Activated CD4-positive, alpha-beta T cell treated with anti-CD3 and anti-CD28 coated beads, Interleukin-2, amount 50 U/mL, for 1 hour (primary cell): ENCODE results near the gene ZNF680.
"Not testable (repeated sequence)": the region's sequence is repeated elsewhere in the genome, so short reads cannot be mapped to it uniquely, and the experiment has no call there.

Experiments
- DNase-seq: peaks from one replicate; pipeline ENCODE4 v3.0.0-alpha.2; 2020

Gene ZNF680

DNA sequence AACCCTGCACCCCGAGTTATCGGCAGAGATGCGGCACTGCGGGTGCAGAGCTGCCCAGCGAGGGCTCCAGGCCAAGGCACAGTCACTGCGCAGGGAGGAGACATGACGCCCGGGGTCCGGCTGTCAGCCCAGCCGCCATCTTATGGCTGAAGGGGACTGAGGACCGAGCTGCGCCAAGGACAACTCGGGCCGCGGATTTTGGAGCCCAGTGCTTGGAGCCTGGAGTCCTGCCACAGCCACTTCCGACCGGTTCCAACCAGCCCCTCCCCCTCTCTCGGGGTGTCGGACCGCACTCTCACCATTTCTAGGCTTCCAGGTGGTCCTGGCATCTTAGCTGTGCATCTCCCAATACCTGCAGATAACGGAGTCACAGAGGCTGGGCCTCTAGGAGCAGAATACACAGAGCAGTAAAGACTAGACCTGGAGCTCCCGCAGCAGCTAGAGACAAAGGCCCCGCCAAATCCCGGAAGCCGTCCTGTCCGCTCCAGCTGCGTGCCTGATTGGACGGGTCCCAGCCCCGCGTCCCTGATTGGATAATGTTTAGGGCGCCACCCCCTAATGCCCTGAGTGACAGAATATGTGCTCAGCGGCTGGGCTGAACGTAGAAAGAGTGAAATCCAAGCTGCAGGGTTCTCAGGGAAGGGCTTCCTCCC is at the start of gene ZNF680:
ZNF680 (minus strand) TSS at position 446 of the 653 bp plus-strand sequence; CDS start at position 329, 117 bp downstream.
- DNase-seq: peak; percentile 85

DNA sequence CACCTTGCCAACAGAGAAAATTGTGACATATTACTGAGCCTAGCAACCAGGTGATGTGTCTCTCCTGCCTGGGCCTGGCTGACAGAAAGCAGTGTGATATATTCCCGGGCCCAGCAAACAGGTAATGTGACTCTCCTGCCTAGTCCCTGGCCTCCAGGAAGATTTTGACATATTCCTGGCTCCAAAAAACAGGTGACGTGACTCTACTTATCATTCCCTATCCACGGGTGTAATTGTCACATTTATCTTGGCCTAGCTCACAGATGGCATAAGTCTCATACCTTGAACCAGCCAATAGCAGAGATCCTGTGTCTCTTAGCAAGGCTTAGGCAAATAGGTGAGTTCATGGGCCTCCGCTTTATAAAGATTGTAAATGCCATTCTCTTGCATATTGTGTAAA is 49.6 kb upstream of the ZNF680 start:
- DNase-seq: no peak

DNA sequence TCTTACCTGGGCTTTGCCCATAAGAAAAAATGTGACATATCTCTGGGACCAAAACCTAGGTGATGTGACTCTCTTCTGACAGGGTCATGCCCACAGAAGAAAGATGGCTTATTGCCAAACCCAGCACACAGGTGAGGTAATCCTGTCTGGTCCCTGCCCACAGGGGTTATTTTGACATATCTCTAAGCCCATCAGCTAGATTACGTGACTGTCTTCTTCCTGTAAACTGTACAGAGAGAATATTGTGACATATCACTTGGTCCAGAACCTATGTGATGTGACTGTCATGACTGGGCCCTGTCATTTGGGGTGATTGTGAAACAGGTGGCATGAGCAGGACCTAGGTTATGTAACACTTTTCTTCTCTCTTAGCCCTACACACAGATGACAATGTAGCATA is 48.8 kb upstream of the ZNF680 start:
- no peak for DNase-seq

DNA sequence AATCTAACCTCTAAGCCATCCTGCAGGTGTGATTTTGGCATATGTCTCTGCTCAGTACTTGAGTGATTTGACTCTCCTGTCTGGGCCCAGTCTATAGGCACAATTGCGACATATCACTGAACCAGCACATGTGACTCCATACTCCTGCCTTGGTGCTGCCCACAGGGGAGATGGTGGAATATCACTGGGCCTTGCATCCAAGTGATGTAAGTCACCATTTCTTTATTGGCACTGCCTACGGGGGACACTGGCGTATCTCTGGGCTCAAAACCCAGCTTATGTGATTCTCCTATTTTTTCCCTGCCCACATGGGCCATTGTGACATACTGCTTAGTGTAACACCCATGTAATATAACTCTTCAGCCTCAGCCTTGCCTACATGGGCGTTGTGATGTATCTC is 48.1 kb upstream of the ZNF680 start:
- DNase-seq: no peak

DNA sequence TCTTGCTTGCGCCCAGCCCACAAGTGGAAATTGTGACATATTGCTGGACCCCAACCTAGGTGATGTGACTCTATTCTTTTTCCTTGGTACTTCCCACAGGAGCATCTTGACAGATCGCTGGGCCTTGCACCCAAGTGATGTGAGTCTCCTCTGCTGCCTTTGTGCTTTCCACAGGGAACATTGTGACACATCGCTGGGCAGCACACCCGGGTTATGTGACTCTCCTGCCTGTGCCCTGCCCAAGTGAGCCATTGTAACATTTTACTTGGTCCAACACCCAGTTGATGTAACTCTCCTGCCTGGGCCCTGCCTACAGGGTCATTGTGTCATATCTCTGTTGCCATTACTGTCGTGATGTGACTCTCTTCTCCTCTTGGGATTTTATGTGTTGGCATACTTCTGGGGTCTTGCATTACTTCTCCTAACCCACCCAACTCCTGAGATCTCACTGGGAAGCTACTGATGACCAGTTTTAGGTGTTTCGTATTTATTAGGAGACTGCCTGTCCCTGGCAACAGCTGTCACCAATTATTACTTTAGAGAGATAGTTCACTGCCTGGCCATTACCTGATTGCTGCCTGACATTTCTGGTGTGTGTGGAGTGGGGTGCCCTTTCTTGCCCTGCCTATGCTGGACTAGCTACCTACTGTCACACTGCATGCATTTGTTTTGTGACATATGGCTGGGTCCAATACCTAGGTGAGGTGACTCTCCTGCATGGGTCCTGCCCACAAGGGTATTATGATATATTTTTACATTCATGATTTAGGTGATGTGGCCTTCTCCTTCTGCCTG is 45.4 kb upstream of the ZNF680 start:
- DNase-seq: no peak

DNA sequence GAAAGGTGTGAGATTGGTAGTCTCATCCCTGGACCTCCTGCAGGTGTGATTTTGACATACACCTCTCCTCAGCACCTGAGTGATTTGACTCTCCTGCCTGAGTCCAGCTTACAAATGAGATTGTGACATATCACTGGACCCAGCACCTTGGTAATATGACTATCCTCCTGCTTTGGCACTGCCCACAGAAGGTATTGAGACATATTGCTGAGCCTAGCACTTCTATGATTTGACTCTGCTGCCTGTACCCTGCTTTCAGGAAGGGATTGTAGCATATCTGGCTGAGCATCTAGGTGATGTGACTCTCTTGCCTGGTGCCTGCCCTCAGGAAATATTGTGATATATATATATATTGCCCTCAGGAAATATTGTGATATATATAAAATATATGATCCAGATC is 43.5 kb upstream of the ZNF680 start:
- no peak for DNase-seq

DNA sequence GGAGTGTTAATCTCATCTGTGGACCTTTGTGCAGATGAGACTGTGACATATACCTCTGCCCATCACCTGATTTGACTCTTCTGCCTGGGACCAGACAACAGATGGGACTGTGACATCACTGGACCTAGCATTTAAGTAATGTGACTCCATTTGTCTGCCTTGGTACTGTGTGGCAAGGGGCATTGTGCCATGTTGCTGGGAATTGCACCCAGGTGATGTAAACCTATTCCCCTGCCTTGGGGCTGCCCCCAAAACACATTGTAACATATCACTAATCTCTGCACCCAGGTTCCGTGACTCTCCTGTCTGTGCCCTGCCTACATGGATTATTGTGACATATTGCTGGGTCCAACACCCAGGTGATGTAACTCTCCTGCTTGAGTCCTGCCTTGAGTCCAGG is 40.4 kb upstream of the ZNF680 start:
- no peak for DNase-seq

DNA sequence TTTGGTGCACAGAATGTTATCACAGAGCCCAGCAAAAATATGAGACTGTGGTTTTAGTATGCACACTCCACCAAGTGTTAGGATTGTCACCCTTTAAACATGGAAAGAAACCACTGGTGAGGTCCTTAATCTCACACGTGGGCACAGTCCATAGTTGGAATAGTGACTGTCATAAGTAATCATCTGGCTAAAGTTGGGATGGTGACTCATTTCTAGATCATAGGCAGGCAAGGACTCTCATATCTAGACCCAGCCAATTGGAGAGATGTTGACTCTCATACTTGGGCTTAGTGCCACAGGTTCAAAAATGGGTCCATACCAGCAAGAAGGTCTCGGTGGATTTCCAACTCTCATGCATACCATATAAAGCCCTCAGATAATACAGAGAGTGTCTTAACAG is 39.6 kb upstream of the ZNF680 start:
- DNase-seq: no peak

DNA sequence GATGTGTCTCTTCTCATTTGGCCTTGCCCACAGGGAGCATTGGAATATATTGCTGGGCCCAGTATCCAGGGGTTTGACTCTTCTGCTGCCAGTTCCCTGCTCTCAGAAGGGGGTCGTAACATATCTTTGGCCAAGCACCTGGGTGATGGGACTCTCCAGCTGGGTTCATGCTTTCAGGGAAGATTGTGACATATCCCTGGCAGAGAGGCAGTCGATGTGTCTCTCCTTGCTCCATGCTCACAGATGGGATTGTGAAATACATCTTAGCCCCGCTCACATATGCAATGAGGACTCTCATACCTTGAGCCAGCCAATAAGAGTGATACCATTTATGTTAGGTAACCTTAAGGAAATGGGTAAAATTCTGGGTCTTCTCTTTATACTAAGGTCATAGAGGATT is 39.2 kb upstream of the ZNF680 start:
- no peak for DNase-seq

DNA sequence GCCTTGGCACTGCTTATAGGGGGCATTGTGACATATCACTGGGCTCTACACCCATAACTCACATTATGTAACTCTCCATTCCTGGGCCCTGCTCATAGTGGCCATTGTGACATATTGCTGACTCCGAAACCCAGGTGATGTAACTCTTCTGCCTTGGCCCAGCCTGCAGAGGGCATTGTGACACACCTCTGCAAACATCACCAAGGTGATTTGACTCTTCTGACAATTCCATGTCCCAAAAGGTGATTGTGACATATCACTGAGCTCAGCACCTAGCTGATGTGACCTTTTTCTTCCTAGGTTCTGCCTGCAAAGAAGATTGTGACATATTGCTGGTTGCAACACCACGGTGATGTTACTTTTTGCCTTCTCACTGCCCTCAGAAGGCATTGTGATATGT is 36.5 kb upstream of the ZNF680 start:
- no peak for DNase-seq

DNA sequence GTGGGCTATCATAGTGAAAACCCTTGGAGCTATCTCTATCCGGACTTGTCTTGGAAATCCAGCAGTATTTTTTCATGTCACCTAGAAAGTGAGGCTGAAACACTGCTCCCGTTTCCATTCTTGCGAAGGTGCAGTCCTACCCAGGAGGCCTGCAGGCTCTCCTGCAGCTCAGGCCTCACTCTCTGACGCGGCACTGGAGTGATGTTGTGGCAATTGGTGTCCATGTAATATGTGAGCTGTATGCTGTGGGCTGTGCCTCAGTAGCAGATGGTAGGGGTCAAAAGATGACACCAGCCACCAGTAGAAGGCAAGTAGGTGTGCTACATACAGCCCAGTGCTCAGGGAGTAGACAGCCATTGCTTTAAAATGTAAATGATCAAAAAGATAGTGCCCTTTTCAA is 28.1 kb upstream of the ZNF680 start:
- no peak for DNase-seq

DNA sequence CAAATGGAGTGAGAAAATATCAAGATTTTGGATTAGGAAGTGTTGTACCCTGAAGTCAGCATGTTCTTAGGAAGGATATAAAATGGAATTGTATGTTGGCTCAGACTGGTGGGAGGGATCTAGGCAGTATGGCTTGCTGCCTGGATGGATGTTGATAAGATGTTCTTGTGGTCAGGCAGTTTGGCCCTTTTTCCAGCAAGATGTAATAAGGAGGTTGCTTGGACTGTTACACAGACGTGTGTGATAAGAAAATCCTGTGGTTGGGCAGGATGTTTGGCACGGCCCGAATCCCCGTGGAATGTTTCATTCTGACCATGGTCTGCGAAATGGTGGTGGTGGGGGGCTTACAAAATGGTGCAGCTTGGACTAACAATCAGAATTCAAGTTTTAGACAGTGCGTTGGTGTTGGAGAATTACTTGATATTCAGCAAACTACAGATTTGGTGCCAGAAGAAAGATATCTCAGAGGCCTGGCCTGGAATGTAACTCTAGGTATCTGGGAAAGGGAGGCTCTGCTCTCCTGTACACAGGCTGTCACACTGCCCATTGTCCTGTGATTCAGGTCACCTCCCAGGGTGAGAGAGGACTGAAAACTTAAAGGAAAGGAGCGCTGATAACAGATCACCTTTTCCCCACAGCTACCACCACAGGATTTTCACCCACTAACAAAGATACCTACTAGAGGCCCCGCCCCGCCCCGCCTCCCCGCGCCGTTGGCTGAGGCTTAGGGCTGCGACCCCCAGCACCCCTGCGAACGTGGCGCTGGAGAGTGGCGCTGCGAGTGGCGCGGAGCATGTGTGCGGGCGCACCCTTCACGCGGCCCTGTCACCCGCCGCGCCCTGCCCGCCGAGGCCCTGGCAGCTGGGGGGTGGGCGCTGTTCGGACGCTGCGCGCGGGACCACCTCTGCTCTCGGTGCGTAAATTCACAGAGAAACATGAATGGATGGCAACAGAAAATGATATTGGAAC is 19.3 kb upstream of the ZNF680 start:
- no peak for DNase-seq

DNA sequence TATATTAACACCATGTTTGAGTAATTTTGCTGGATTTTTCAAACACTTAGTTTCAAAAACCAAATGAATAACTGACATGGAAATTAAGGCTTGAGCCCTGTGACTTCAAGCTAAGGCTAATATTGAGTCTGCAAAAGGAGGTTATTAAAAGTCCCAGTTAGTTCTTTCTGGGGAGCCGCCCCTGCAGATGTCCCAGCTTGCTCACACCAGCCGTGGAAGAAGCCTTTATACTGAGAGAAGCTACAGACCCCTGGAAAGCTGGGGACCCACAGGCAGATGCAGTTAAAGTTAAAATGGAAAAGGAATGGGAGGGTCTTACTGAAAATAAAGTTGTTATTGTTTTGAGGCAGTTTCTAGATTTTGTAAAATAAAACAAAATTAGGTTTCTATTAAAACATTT is 18.5 kb upstream of the ZNF680 start:
- DNase-seq: no peak

DNA sequence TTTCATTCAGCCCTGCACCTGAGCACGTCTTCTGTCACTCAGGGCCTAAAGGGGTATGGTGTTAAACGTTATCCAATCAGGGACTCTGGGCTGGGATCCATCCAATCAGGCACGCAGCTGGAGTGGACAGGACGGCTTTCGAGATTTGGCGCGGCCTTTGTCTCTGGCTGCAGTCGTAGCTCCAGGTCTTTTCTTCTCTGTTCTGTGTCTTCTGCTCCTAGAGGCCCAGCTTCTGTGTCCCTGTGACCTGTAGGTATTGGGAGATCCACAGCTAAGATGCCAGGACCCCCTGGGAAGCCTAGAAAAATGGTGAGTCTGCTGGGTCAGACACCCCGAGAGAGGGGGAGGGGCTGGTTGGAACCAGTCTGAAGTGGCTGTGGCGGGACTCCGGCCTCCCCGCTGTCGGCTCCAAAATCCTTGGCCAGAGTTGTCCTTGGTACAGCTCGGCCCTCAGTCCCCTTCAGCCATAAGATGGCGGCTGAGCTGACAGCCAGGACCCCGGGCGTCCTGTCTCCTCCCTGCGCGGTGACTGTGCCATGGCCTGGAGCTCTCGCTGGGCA is 11.7 kb upstream of the ZNF680 start:
- no peak for DNase-seq

DNA sequence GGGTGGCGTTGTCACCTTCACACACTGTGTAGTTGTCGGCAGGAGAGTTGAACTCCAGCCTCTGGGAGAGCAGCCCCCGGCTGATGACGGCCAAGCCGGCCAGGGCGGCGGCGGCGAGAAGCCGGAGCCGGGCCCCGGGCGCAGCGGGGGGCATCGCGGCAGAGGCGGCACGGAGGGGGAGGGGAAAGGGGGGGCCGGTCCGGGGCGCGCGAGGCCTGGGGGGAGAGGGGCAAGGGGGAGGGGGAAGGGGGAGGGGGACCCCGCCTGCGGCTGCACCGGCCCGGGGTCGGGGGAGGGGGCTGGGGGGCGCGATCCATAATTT is 7.4 kb upstream of the ZNF680 start:
- not testable (repeated sequence) for DNase-seq

DNA sequence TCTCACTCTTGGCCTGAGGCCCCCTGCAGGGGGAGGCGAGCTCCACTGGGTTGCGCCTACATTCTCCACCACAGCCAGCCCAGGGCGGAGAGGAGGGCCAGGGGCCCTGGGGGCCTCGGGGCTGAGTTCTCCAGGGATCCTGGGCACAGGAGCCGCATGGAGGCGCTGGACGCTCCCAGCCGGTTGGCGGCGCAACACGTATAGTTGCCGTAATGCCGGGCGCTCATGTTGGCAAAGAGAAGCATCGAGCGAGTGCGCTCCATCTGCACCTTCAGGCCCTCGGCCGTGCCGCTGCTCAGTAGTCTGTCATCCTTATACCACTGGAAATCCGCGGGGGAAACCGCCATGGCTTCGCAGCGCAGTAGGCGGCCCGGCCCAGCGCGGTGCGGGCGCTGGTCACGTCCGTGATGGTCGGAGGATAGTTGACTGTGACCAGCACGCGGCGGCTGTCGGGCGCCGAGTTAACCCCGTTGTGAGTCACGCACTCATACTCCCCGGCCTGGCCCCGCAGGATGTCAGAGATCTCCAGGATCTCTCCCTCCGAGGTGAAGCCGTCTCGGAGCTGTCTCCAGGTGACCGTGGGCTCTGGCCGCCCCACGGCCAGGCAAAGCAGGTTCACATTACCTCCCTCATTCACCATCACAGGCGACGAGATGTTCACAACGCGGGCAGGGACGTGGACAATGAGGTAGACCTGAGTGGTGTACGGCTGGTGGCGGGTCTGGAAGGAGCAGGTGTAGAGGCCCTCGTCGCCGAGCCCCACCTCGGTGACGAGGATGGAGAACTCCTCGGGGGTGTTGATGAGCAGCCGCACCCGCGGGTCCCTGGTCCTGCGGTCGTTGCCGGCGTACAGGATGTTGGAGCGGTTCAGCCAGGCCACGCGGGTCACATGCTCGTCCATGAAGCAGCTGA is 6.8 kb upstream of the ZNF680 start:
- DNase-seq: peak; percentile 25

DNA sequence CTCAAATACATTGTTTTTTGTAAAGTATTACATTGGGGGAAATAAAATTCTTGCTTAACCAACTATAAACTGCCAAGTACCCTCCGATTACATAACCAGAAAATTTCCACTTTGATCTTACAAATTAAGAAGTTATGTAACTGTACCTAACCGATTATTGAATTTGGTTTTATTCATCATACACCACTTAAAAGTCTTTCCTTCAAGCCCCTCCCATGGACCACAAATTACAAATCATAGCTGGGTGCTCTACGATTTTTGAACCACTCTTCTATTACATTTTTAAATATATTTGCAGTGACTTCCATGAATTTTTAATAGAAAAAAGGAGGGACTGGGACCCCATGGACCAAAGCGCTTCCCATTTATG is 630 bp downstream of the ZNF680 start:
- no peak for DNase-seq

DNA sequence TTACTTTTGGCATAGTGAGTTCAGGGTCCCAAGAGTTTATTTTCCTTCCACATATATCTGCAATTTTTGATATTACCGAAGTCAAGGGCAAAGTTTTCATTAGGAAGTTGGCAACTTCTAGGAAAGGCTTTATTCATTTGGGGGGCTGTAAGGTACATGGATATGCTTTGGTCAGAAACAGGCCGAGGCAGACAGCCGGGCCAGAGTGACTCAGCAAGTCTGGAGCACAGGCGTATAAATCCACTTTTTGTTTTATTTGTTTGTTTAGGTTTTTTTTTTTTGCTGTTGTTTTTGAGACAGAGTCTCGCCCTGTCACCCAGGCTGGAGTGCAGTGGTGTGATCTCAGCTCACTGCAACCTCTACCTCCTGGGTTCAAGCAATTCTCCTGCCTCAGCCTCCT is 3.7 kb downstream of the ZNF680 start:
- no peak for DNase-seq

DNA sequence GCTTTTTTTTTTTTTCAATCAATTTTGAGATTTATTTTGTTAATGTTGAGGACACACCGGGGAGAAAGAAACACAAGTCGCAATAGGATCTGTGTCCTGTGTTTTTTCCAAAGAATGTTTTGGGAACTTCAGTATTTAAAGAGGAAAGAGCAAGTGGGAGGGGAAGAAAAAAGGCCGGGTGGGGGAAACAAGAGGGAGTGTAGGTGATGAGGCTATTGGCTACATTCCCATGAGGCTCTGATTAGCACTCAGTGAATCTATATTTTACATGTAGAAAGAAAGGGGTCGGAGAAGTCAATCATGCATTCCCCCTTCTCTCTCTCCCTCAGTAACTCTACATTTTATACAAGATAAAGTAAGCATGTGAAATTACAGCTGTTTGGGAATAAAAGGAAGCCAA is 4.1 kb downstream of the ZNF680 start:
- DNase-seq: no peak

DNA sequence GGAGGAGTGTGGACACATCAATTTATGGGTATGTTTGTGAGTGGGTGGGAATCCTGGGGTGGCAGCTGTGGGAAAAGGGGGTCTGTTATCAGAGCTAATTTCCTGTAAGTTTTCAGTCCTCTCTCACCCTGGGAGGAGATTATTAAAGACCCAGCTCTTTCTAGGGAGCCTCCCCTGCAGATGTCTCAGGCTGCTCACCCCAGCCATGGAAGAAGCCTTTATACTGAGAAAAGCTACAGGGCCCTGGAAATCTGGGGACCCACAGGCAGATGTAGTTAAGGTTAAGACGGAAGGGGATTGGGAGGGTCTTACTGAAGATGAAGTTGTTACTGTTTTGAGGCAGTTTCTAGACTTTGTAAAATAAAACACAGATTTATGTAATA is 4.6 kb downstream of the ZNF680 start:
- DNase-seq: no peak

DNA sequence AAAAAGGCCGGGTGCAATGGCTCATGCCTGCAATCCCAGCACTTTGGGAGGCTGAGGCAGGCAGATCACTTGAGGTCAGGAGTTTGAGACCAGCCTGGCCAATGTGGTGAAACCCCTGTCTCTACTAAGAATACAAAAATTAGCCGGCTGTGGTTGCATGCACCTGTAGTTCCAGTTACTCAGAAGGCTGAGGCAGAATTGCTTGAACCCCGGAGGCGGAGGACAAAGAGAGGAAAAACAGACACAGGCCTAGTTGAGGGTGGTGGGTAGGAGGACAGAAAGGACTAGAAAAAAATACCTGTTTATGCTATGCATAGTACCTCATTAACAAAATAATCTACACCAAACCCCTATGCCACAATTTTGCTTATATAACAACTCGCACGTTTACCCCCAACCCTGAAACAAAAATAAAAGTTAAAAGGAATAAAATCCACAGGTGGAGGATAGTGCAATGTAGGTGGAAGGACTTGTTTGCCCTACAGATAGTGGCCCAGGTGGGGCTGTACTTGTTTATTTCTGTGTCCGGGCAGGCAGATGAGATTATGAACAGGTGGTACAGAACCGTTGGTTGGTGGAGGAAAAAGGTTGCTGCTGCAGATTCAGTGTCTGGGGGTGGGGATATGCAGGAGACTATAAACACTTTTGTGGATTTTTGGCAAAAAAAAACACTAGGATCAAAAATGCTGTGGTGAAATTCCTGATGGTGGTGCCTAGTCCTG is 5.1 kb downstream of the ZNF680 start:
- no peak for DNase-seq

DNA sequence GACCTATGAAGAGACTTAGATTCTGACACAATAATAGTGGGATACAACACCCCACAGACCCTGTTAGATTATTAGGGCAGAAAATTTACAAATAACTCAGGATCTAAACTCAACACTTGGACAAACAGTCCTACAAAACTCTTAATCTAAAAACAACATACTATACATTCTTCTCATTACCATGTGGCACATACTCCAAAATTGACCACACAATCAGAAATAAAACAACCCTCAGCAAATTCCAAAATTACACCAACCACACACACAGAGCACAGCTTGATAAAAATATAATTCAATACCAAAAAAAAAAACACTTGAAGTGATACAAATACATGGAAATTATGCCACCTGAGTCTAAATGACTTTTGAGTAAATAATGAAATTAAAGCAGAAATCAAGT is 7.8 kb downstream of the ZNF680 start:
- DNase-seq: no peak
